Measurements from ENCODE around the gene FKBP14. TPM values are rescaled to one million over a fixed set of nuclear protein-coding genes. Genes with fewer than 3 reads are reported as not detected.

FKBP14 gene
- total RNA-seq, 2 donors from 2014 or later = 9.6 to 22.7 TPM

- TF ChIP-seq POLR2A (IDR thresholded peaks at IDR 0.05) = no peak
- TF ChIP-seq, protein P1, sequence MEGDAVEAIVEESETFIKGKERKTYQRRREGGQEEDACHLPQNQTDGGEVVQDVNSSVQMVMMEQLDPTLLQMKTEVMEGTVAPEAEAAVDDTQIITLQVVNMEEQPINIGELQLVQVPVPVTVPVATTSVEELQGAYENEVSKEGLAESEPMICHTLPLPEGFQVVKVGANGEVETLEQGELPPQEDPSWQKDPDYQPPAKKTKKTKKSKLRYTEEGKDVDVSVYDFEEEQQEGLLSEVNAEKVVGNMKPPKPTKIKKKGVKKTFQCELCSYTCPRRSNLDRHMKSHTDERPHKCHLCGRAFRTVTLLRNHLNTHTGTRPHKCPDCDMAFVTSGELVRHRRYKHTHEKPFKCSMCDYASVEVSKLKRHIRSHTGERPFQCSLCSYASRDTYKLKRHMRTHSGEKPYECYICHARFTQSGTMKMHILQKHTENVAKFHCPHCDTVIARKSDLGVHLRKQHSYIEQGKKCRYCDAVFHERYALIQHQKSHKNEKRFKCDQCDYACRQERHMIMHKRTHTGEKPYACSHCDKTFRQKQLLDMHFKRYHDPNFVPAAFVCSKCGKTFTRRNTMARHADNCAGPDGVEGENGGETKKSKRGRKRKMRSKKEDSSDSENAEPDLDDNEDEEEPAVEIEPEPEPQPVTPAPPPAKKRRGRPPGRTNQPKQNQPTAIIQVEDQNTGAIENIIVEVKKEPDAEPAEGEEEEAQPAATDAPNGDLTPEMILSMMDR (IDR thresholded peaks at IDR 0.05) = no peak
- Histone ChIP-seq H3K4me1 (peaks cover 32% of the 10 kb centered on the region), H3K27ac (no peak overlapping the region), H3K9me3 (no peaks in the 10 kb centered on the region), H3K36me3 (replicated peaks in 1 of 2; ENCODE audit: insufficient read depth in 1 of 2, low read depth in 2 of 2) (no peaks in the 10 kb centered on the region), H3K27me3 (no peaks in the 10 kb centered on the region), H3K4me3 (no peak overlapping the region)
- ATAC-seq (no peak), DNase-seq (no peak)
- intact Hi-C loops (cut with DNase I) = no loop called here
- 82 to 91% methylated on average over 3 of the region's 3 CpGs for WGBS, 2 donors
Measured at GRCh38 chr7:29974286-29974685, 52.2 kb downstream of the FKBP14 start.

DNA sequence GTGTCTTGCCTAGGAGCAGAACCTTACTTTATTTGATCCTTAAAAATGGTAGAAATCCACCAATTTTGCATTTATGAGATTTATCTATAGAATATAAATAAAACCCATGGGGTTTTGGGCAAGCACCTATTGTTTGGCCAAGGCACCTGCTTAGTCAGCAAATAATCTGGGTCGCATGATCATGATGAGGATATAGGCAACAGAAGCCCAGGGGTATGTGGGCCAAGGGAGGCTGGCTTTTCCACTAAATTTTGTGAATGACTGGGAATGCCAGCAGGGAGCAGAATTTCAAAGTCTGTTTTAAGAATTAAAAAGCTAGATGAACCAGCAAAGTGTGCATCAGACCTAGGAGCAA is 54.2 kb downstream of the FKBP14 start:
- intact Hi-C loops (cut with DNase I) = no loop called here
- no peak overlapping the region for H3K27ac ChIP-seq
- H3K36me3 ChIP-seq (replicated peaks in 1 of 2; ENCODE audit: insufficient read depth in 1 of 2, low read depth in 2 of 2) = no peaks in the 10 kb centered on the region
- no peak overlapping the region for H3K4me3 ChIP-seq
- no peaks in the 10 kb centered on the region for H3K9me3 ChIP-seq
- DNase-seq (no peak), ATAC-seq (no peak)
- 88 to 94% methylated on average over 1 of the region's 1 CpG for WGBS, 2 donors
- H3K27me3 ChIP-seq = no peaks in the 10 kb centered on the region
- H3K4me1 ChIP-seq = peaks cover 22% of the 10 kb centered on the region
- TF ChIP-seq, protein P1 (IDR thresholded peaks at IDR 0.05) = no peak
- no peak for TF ChIP-seq POLR2A (IDR thresholded peaks at IDR 0.05)

DNA sequence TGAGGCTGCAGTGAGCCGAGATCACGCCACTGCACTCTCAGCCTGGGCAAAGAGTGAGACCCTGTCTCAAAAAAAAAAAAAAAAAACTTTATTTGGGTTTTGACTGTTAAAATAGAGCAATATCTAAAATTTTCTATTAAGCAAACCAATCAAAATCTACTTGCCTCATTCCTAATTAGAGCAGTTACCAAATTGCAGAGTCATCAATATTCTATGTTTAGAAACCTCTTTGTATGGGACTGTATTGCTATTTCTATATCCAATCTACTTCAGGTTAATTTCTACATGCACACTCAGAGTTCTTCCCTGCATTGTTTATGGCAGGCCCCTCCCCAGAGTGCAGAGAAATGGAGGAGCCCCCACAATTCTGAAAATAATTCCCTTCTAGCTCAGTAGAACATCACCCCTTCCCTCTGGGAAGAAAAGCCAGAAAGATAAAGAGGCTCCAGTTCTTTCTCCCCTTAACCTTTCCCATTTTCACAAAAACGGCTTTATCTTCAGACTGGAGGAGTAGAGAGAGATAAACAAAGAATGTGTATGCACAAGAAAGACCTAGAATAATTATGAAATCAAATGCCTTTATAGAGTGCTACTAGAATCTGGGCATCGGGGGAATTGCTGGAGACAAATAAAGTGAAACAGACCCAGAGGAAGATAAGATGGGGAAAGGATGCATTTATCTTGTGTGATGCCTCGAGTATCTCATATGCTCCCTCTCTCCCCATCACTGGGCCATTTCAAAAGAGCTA is 54.8 kb downstream of the FKBP14 start:
- intact Hi-C loops (cut with DNase I) = no loop called here
- no peak overlapping the region for H3K27ac ChIP-seq
- no peak overlapping the region for H3K4me3 ChIP-seq
- no peak for TF ChIP-seq POLR2A (IDR thresholded peaks at IDR 0.05)
- TF ChIP-seq, protein P1 (IDR thresholded peaks at IDR 0.05) = no peak
- no peaks in the 10 kb centered on the region for H3K36me3 ChIP-seq (replicated peaks in 1 of 2; ENCODE audit: insufficient read depth in 1 of 2, low read depth in 2 of 2)
- WGBS, 2 donors = 73 to 75% methylated on average over 5 of the region's 5 CpGs
- ATAC-seq = no peak
- H3K27me3 ChIP-seq = no peaks in the 10 kb centered on the region
- no peak for DNase-seq
- peaks cover 17% of the 10 kb centered on the region for H3K4me1 ChIP-seq
- H3K9me3 ChIP-seq = no peaks in the 10 kb centered on the region

DNA sequence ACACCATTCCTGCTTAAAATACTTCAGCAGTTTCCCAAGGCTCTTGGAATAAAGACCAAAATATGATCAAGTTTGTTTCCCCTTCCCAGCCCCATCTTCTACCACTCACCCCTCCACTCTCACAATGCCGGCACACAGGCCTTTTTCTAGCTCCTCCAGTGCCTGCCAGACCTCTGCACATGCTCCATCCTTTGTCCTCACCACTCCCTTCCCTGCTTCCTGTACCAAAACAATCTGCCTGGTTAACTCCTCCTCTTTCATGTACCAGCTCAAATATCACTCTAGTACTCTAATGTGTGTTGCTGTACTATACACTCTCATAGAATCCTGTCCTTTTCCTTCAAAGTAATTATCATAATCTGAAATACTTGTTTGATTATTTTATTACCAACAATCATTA is 56.3 kb downstream of the FKBP14 start:
- Histone ChIP-seq H3K4me3 (no peak overlapping the region), H3K27ac (no peak overlapping the region), H3K4me1 (peaks cover 14% of the 10 kb centered on the region), H3K36me3 (replicated peaks in 1 of 2; ENCODE audit: insufficient read depth in 1 of 2, low read depth in 2 of 2) (no peaks in the 10 kb centered on the region), H3K27me3 (no peaks in the 10 kb centered on the region), H3K9me3 (no peaks in the 10 kb centered on the region)
- ATAC-seq (no peak), DNase-seq (no peak)
- intact Hi-C loops (cut with DNase I) = no loop called here
- WGBS, 2 donors = 91 to 100% methylated on average over 1 of the region's 1 CpG
- no peak for TF ChIP-seq POLR2A (IDR thresholded peaks at IDR 0.05)
- TF ChIP-seq, protein P1 (IDR thresholded peaks at IDR 0.05) = no peak

DNA sequence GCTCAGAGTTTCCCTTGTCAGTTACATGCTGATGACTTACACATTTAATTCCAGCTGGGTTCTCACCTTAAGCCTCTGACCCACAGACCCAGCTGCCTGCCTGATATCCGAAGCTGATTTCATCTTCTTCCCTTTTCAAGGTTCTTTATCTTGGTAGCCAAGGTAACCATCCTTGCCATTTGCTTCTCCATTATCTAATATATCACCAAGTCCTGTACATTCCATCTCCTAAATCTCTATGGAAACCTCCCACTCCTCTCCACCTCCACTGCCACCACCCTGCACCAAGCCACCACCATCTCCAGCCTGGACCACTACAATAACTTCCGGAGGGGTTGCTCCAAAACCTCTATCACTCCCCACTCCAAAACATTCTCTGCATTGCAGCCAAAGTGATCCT is 56.8 kb downstream of the FKBP14 start:
- TF ChIP-seq, protein P1 (IDR thresholded peaks at IDR 0.05) = no peak
- TF ChIP-seq POLR2A (IDR thresholded peaks at IDR 0.05) = no peak
- DNase-seq = no peak
- Histone ChIP-seq H3K27me3 (no peaks in the 10 kb centered on the region), H3K36me3 (replicated peaks in 1 of 2; ENCODE audit: insufficient read depth in 1 of 2, low read depth in 2 of 2) (no peaks in the 10 kb centered on the region), H3K4me3 (no peak overlapping the region), H3K9me3 (no peaks in the 10 kb centered on the region), H3K4me1 (peaks cover 14% of the 10 kb centered on the region), H3K27ac (no peak overlapping the region)
- intact Hi-C loops (cut with DNase I) = no loop called here
- ATAC-seq = no peak
- WGBS, 2 donors = 73 to 77% methylated on average over 2 of the region's 2 CpGs

Data from body of pancreas (tissue), 4 donors.